SU-DHL-6 (cell line): ENCODE data around the gene TRIP4.

Source experiments
- EZH2phosphoT487 ChIP-seq: fragments of 200-600 bp; sonication (generic), shearing (Covaris generic); conservative IDR thresholded peaks from 2 replicates; pipeline ENCODE4 v1.6.1; 2018; ENCODE audit warnings: mild to moderate bottlenecking, antibody characterized with exemption, low read length, moderate library complexity, mixed read lengths
- TF ChIP-seq, protein P1 (sequence below): fragments of 200-600 bp; sonication (generic); IDR thresholded peaks from one replicate; pipeline ENCODE4 v1.5.1; 2017; ENCODE audit warnings: antibody characterized with exemption, mild to moderate bottlenecking, low read length, moderate library complexity; ENCODE audit not compliant: insufficient read depth, poor library complexity, severe bottlenecking

DNA sequence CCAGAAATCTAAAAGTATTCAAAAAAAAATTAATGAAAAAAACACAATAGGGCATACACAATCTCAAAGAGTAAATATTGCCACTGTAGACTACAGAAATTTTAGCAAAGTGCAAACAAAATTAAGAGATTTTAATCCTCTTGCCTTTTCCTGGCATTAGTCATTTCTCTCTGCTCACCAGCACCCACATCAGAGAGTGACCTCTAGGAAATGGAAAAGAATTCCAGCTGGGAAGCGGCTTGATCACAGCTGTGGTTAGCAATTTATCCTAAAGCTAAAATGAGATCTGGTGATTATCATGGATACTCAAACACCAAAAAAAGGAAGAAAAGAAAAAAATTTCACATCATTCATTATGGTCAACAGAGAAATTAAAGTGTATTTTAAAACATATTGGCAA is 39.2 kb upstream of the TRIP4 start:
- TF ChIP-seq, protein P1, sequence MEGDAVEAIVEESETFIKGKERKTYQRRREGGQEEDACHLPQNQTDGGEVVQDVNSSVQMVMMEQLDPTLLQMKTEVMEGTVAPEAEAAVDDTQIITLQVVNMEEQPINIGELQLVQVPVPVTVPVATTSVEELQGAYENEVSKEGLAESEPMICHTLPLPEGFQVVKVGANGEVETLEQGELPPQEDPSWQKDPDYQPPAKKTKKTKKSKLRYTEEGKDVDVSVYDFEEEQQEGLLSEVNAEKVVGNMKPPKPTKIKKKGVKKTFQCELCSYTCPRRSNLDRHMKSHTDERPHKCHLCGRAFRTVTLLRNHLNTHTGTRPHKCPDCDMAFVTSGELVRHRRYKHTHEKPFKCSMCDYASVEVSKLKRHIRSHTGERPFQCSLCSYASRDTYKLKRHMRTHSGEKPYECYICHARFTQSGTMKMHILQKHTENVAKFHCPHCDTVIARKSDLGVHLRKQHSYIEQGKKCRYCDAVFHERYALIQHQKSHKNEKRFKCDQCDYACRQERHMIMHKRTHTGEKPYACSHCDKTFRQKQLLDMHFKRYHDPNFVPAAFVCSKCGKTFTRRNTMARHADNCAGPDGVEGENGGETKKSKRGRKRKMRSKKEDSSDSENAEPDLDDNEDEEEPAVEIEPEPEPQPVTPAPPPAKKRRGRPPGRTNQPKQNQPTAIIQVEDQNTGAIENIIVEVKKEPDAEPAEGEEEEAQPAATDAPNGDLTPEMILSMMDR = no peak
- no peak for TF ChIP-seq EZH2phosphoT487
